Transverse colon (tissue), 4 donors: ENCODE results near the gene TXNDC11. TPM values are rescaled to one million over a fixed set of nuclear protein-coding genes. Genes with fewer than 3 reads are reported as not detected.

Experiments
- DNase-seq: peaks from one replicate; pipeline ENCODE4 v3.0.0-alpha.2; 2019
- H3K27ac ChIP-seq, 4 donors: fragments of 200-600 bp; sonication (generic); 2 replicates each; pipeline ENCODE4 v1.5.1; 2016 to 2018; ENCODE audit warnings: inconsistent platforms in 4 of 4
- H3K27me3 ChIP-seq: fragments of 200-600 bp; sonication (generic); 2 replicates; pipeline ENCODE4 v1.5.1; 2017; ENCODE audit warnings: inconsistent platforms
- H3K36me3 ChIP-seq, 4 donors: fragments of 200-600 bp; sonication (generic); 2 replicates each; pipeline ENCODE4 v1.5.1; 2017 to 2019; ENCODE audit warnings: inconsistent platforms in 4 of 4
- H3K4me1 ChIP-seq, 4 donors: fragments of 200-600 bp; sonication (generic); 2 replicates each; pipeline ENCODE4 v1.5.1; 2017 to 2020; ENCODE audit warnings: inconsistent platforms in 4 of 4
- H3K4me3 ChIP-seq, 4 donors: fragments of 200-600 bp; sonication (generic); 1 replicate in 1 of 4; 2 replicates in 3 of 4; pipeline versions ENCODE4 v1.5.1 to v1.6.1; 2017 to 2019; ENCODE audit warnings: inconsistent platforms in 4 of 4
- H3K9me3 ChIP-seq, 2 donors: fragments of 200-600 bp; sonication (generic); 2 replicates each; pipeline ENCODE4 v1.5.1; 2017 to 2019; ENCODE audit warnings: inconsistent platforms in 2 of 2
- EP300 ChIP-seq: sonication (generic); formaldehyde crosslinking; IDR thresholded peaks from one replicate; pipeline ENCODE4 v1.6.1; 2017; ENCODE audit warnings: antibody characterized with exemption, low read depth
- POLR2A ChIP-seq: fragments of 450-650 bp; IDR thresholded peaks from one replicate; pipeline ENCODE4 v1.6.1; 2016; ENCODE audit warnings: antibody characterized with exemption, mild to moderate bottlenecking, moderate library complexity
- POLR2AphosphoS5 ChIP-seq, 3 donors: sonication (generic); formaldehyde crosslinking; IDR thresholded peaks; one replicate each; pipeline ENCODE4 v1.6.1; 2016; ENCODE audit warnings: antibody characterized with exemption in 3 of 3
- WGBS, 2 donors: methylation state at CpG; one replicate each; pipeline ENCODE4 v1.1.5; 2018; ENCODE audit warnings: low coverage in 1 of 2; 5-methylcytosine and 5-hydroxymethylcytosine counted together
- in situ Hi-C, 4 donors: fragments of 200-750 bp; cut with MboI; loops; one replicate each; pipeline versions ENCODE4 v1.15.0 to v1.15.1; 2017; ENCODE audit warnings: low sequenced_read_pairs in 3 of 4, low pct_ligation_motif_present in 1 of 4, low pct_unique_long_range_greater_than_20kb in 1 of 4
- intact Hi-C: fragments of 100-400 bp; cut with DNase I; formaldehyde crosslinking; loops from one replicate; pipeline ENCODE4 v1.15.1; 2023; ENCODE audit warnings: low total_unique reads
- total RNA-seq, 4 donors: library from RNA; depleted of rRNA; stranded (reverse); fragments of >200 nt; gene quantifications; one replicate each; pipeline ENCODE4 v1.1.0, GENCODE V29; 2016
- TF ChIP-seq, protein P1 (sequence below), 5 experiments: fragments of 200-600 bp in 3 of 5; fragments of 450-650 bp in 2 of 5; sonication (generic) in 3 of 5; IDR thresholded peaks; 1 replicate in 2 of 5; 2 replicates in 3 of 5; pipeline ENCODE4 v1.5.1; 2016 to 2017; ENCODE audit warnings: antibody characterized with exemption in 5 of 5, inconsistent platforms in 3 of 5, mild to moderate bottlenecking in 2 of 5, moderate library complexity in 1 of 5

TXNDC11 gene
- total RNA-seq, 4 donors from 2014 or later, result 66.8 to 105 (median 71.1) TPM

DNA sequence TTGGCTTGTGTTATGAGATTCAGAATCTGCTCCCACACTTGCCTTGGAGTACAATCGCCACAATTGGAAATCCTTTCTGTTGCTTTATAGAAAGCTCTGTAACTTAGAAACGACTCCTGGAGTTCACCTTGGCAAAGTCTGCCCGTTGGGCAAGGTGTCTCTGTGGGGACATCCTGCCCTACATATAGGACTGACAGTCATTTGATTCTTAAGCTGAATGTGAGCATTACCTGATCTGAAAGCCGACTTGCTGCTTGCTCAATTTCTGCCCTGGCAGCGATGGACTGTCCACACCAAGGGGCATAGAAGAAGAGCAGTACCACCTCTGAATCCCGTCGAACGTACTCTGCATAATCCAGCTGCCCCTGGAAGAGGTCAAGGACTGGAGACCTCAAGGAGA is 6.9 kb downstream of the TXNDC11 start:
- Histone ChIP-seq H3K27me3 (no peaks in the 10 kb centered on the region), H3K9me3 (no peaks in the 10 kb centered on the region), H3K27ac (peak overlapping the region in 2 of 4 donors; percentile 6 to 8), H3K36me3 (peaks cover 0 to 36% (median 15%) of the 10 kb centered on the region in 4 donors), H3K4me3 (no peak overlapping the region), H3K4me1 (peaks cover 9 to 52% (median 25%) of the 10 kb centered on the region in 4 donors)
- TF ChIP-seq POLR2A (no peak), EP300 (no peak), POLR2AphosphoS5 (IDR thresholded peaks at IDR 0.05) (no peak)
- TF ChIP-seq, protein P1, sequence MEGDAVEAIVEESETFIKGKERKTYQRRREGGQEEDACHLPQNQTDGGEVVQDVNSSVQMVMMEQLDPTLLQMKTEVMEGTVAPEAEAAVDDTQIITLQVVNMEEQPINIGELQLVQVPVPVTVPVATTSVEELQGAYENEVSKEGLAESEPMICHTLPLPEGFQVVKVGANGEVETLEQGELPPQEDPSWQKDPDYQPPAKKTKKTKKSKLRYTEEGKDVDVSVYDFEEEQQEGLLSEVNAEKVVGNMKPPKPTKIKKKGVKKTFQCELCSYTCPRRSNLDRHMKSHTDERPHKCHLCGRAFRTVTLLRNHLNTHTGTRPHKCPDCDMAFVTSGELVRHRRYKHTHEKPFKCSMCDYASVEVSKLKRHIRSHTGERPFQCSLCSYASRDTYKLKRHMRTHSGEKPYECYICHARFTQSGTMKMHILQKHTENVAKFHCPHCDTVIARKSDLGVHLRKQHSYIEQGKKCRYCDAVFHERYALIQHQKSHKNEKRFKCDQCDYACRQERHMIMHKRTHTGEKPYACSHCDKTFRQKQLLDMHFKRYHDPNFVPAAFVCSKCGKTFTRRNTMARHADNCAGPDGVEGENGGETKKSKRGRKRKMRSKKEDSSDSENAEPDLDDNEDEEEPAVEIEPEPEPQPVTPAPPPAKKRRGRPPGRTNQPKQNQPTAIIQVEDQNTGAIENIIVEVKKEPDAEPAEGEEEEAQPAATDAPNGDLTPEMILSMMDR (IDR thresholded peaks at IDR 0.05), result no peak
- in situ Hi-C loops, result no loop called here
- DNase-seq, result no peak
- intact Hi-C loops, result no loop called here
- 82% methylated on average over 8 of the region's 8 CpGs; no CpG with 5 or more reads in 1 of the 2 donors for WGBS, 2 donors

DNA sequence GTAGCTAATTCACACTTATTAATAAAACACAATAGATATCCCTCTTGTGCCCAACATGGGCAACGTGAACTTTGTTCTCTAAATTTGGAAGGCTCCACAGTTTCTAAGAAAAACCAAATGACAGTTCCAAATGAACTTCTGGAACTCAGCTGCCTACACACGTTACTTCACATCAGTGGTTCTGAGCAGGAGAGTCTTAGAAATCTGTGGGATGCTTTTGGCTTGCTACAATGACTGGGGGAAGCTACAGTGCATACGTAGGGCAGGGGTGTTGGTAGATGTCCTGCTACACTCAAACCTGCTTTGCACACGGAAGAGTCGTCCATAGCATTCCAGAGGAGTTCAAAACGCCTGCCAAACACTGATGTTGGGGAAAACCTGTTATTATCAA is 8.0 kb downstream of the TXNDC11 start:
- no peak overlapping the region for H3K4me3 ChIP-seq
- H3K4me1 ChIP-seq, result peaks cover 0 to 47% (median 13%) of the 10 kb centered on the region in 4 donors
- 79 to 81% methylated on average over 5 to 6 of the region's 6 CpGs for WGBS, 2 donors
- DNase-seq, result no peak
- TF ChIP-seq POLR2AphosphoS5 (IDR thresholded peaks at IDR 0.05), result no peak
- TF ChIP-seq POLR2A, result no peak
- in situ Hi-C loops, result no loop called here
- H3K27me3 ChIP-seq, result no peaks in the 10 kb centered on the region
- H3K36me3 ChIP-seq, result peaks cover 0 to 41% (median 19%) of the 10 kb centered on the region in 4 donors
- H3K9me3 ChIP-seq, result no peaks in the 10 kb centered on the region
- H3K27ac ChIP-seq, result peak overlapping the region in 3 of 4 donors; percentile 8 to 53 (median 34)
- intact Hi-C loops, result no loop called here

GRCh38 chr16:11734025-11734652 is 8.5 kb downstream of the TXNDC11 start:
- TF ChIP-seq POLR2AphosphoS5 (IDR thresholded peaks at IDR 0.05), result no peak
- TF ChIP-seq, protein P1 (IDR thresholded peaks at IDR 0.05), result no peak
- TF ChIP-seq EP300, result no peak
- TF ChIP-seq POLR2A, result no peak
- WGBS, 2 donors, result 55 to 78% methylated on average over 2 to 3 of the region's 3 CpGs
- Histone ChIP-seq H3K9me3 (no peaks in the 10 kb centered on the region), H3K4me1 (peaks cover 0 to 43% (median 10%) of the 10 kb centered on the region in 4 donors), H3K4me3 (no peak overlapping the region), H3K27ac (peak overlapping the region in 3 of 4 donors; percentile 8 to 53 (median 34)), H3K27me3 (no peaks in the 10 kb centered on the region), H3K36me3 (peaks cover 0 to 46% (median 19%) of the 10 kb centered on the region in 4 donors)
- in situ Hi-C loops, result no loop called here
- DNase-seq, result peak; percentile 4
- intact Hi-C loops, result no loop called here

DNA sequence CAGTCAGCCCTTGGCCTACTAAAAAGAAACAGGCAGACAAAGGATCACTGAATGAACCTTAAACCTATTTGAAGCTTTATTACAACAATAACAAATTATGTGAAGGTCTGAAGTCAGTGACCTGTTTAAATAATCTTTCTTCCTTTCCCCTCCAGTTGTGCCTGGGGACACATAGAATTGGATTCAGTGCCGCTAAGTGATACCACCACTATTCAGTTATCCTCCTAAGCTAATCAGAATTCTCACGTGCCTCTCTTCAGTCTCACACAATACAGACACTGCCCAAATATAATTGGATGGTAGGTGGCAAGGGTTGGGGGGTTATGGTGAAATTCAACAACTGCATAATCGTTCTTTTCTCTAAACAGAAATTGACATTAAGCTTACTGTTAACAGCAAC is 11.4 kb downstream of the TXNDC11 start:
- Histone ChIP-seq H3K27me3 (no peaks in the 10 kb centered on the region), H3K4me1 (peaks cover 0 to 34% (median 7%) of the 10 kb centered on the region in 4 donors), H3K27ac (no peak overlapping the region), H3K36me3 (peaks cover 0 to 47% (median 17%) of the 10 kb centered on the region in 4 donors), H3K4me3 (no peak overlapping the region), H3K9me3 (no peaks in the 10 kb centered on the region)
- WGBS, 2 donors, result 75 to 79% methylated on average over 3 of the region's 3 CpGs
- TF ChIP-seq, protein P1 (IDR thresholded peaks at IDR 0.05), result no peak
- TF ChIP-seq POLR2A, result no peak
- TF ChIP-seq EP300, result no peak
- TF ChIP-seq POLR2AphosphoS5 (IDR thresholded peaks at IDR 0.05), result no peak
- in situ Hi-C loops, result no loop called here
- no peak for DNase-seq
- intact Hi-C loops, result no loop called here
